GM06990 (cell line): Measurements from ENCODE around the gene USP10.

Experiments
- DNase-seq: peaks from one replicate; pipeline ENCODE4 v3.0.0-alpha.2; 2011; ENCODE audit not compliant: insufficient read length; ENCODE audit errors: extremely low read depth
- H3K27me3 ChIP-seq: replicated peaks from 2 replicates; pipeline ENCODE4 v1.6.0; 2011; ENCODE audit warnings: low read length; ENCODE audit not compliant: control insufficient read depth, insufficient read depth
- H3K36me3 ChIP-seq: 2 replicates; pipeline ENCODE4 v1.5.1; 2011; ENCODE audit warnings: low read length; ENCODE audit not compliant: control insufficient read depth, insufficient read depth
- H3K4me3 ChIP-seq: replicated peaks from 2 replicates; pipeline ENCODE4 v1.5.1; 2011; ENCODE audit warnings: low read depth, mild to moderate bottlenecking, control low read depth, low read length
- CTCF ChIP-seq: IDR thresholded peaks from 2 replicates; pipeline ENCODE4 v1.5.1; 2011; ENCODE audit warnings: low read length, control low read depth, mild to moderate bottlenecking, inconsistent platforms; ENCODE audit not compliant: insufficient read depth, poor library complexity, severe bottlenecking

USP10 gene

GRCh38 chr16:84722068-84722467 lies 22.3 kb downstream of the USP10 start:
- Histone ChIP-seq H3K27me3 (no peaks in the 10 kb centered on the region), H3K4me3 (no peak overlapping the region), H3K36me3 (peaks cover 2% of the 10 kb centered on the region)
- TF ChIP-seq CTCF: no peak
- no peak for DNase-seq

GRCh38 chr16:84723906-84724305 lies 24.1 kb downstream of the USP10 start:
- TF ChIP-seq CTCF: no peak
- no peak for DNase-seq
- no peak overlapping the region for H3K4me3 ChIP-seq
- no peaks in the 10 kb centered on the region for H3K27me3 ChIP-seq
- peaks cover 2% of the 10 kb centered on the region; the same call in 1 of the 2 replicates for H3K36me3 ChIP-seq

DNA sequence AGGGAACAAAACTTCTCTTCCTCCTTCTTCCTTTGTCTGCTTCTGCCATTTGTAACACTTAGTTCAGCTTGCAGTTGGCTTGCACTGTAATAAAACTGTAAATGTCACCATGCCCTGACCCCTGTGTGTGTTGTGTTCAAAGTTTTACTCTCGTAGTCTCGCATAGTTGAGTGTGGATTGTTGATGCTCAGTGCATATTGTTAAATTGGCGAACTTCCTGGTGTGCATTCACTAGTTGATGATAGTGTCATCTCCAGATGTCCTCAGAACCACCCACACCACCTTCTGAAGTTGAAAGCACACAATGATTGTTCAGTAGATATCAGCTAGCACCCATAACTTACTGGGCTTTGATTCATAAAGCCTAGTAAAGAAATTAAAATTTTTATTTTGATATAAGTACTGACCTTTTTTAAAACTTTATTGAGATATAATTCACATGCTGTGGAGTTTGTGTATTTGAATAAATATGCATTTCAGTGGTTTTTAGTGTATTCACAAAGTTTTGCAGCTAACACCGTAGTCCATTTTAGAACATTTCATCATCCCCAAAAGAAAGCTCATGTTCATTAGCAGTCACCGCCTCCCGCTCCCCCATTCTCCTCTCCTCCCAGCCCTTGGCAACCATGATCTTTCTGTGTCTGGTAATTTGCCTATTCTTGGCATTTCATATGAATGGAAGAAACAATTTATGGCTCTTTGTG lies 25.0 kb downstream of the USP10 start:
- Histone ChIP-seq H3K36me3 (no peaks in the 10 kb centered on the region), H3K27me3 (no peaks in the 10 kb centered on the region), H3K4me3 (no peak overlapping the region)
- DNase-seq: no peak
- TF ChIP-seq CTCF: no peak

DNA sequence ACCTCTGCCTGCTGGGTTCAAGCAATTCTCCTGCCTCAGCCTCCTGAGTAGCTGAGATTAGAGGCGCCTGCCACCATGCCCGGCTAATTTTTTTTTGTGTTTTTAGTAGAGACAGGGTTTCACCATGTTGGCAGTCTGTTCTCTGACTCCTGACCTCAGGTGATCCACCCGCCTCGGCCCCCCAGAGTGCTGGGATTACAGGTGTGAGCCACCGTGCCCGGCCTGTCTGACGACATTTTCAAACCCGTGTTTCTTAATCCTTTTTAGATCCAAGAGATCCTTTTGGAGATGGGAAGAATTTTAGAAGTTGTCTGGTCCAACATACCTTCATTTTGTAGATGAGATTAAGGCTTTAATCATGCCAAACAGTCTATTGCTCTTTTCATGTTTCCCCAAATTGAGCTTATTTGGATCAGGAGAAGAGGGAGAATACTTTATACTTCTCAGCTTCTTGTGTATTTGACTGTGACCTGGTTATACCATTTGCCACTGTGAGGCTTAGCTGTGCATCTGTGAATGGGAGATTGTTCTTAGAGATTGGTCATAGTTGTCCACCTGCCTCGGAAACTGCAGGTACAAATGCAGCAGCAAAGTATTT lies 25.8 kb downstream of the USP10 start:
- no peak overlapping the region; the same call in 1 of the 2 replicates for H3K4me3 ChIP-seq
- no peak for DNase-seq
- no peaks in the 10 kb centered on the region for H3K27me3 ChIP-seq
- no peak for TF ChIP-seq CTCF
- H3K36me3 ChIP-seq: no peaks in the 10 kb centered on the region

DNA sequence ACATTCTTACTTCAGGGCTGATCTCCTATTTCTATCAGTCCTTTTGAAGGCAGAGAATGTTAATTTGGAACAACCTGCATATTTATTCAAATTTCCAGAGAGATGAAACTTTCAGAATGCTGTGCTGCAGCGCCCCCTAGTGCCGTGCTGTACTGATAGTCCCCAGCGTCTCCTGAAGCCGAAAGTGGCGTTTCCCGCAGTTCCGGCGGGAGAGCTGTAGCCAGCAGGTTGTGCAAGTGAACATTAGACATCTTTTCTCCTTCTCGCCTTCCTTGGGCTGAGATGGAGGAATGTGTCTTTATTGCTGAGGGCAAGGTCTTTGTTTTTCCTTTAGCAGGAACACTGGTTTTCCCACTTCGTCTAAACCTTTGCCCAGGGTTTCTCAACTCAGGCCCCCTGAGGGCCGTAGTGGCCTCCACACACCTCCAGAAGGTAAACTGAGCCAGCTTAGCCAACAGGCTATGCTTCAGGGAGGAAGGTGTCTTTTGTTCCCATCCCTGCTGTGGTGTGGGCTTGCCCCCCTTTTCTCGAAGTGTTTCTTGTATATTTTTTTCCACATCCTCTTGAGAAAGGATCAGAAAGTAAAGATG lies 26.4 kb downstream of the USP10 start:
- peak; percentile 89 for TF ChIP-seq CTCF
- Histone ChIP-seq H3K4me3 (peak overlapping the region; percentile 59), H3K36me3 (no peaks in the 10 kb centered on the region), H3K27me3 (no peaks in the 10 kb centered on the region)
- DNase-seq: peak; percentile 37
